Measurements from ENCODE around the gene NMRK1. TPM values are rescaled to one million over a fixed set of nuclear protein-coding genes. Genes with fewer than 3 reads are reported as not detected.
A peak's percentile ranks its signal among the peaks of the same experiment; 100 is the strongest.

The NMRK1 gene
- total RNA-seq, 1 experiment from 2014 or later: 7.8 TPM

DNA sequence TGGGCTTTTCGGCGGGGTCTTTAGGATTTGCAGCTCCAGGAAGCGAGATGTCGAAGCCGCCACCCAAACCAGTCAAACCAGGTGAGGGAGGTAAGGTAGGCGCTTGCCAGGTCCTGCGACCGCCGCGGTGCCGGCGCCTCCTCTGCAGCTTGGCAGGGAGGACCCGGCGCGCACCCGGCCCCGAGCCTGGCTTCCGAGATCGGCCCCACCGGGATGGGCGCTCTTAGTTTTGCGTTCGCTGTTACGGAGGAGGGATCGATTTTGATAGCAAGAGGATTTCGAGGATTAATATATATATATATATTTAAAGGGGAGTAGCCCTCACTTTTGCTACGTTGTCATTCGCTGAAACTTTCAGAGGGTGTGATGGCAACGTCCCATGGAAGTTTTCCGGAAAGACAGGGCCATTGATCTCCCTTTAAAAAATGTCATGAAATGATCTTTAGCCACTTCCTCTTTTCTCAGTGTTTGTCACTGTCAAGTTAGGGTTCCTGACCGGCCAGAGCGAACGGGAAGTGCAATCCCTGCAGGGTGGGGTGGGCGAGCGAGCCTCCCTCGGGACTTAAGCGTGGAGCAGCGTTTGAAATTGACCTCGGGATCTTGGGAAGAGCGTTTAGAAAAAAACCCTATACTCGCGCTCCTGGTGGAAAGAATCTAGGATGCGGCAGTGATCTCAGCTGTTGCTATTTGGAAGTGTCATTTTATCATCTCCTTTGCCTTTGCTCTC is 854 bp upstream of the NMRK1 start:
- Histone ChIP-seq H3K9ac (ENCODE audit: low read length) (peak overlapping the region; percentile 68), H3K79me2 (ENCODE audit: insufficient read depth, low read length) (peaks cover 11% of the 10 kb centered on the region; the same call in 1 of the 2 replicates), H3K4me2 (ENCODE audit: low read length) (peak overlapping the region; percentile 91), H3K4me1 (ENCODE audit: control insufficient read depth in 1 of 2, insufficient read depth in 2 of 2, low read length in 2 of 2) (peaks cover 12 to 19% of the 10 kb centered on the region in 2 experiments; a peak in 3 of 4 replicates), H3K27ac (ENCODE audit: low read depth, low read length) (peak overlapping the region; percentile 79), H3K9me2 (ENCODE audit: insufficient read depth) (no peaks in the 10 kb centered on the region), H3K9me3 (ENCODE audit: control insufficient read depth in 1 of 2, insufficient read depth in 1 of 2, low read depth in 1 of 2, low read length in 2 of 2) (no peaks in the 10 kb centered on the region), H4K20me1 (ENCODE audit: insufficient read depth) (no peaks in the 10 kb centered on the region), H3K36me3 (ENCODE audit: control insufficient read depth in 1 of 2, insufficient read depth in 2 of 2, low read length in 2 of 2) (no peaks in the 10 kb centered on the region), H3K4me3 (replicated peaks in 1 of 2; ENCODE audit: low read depth in 1 of 2, low read length in 2 of 2) (peak overlapping the region; percentile 78 to 86), H2AFZ (ENCODE audit: low read depth, low read length, poor library complexity, severe bottlenecking) (peak overlapping the region; percentile 86), H3K27me3 (ENCODE audit: insufficient read depth, low read length) (no peaks in the 10 kb centered on the region)
- ChIA-PET POLR2A (interaction anchor here (1.0 to 1.4 kb wide), 4 partner anchors 23 to 802 kb away, joined by 3 to 5 read pairs (median 3); partner anchors contain the start of genes CARNMT1 and PCSK5), CTCF (interaction anchor here (0.8 to 2.2 kb wide), 3 partner anchors 311 to 317 kb away, joined by 3 to 8 read pairs (median 4); no protein-coding TSS in a partner anchor), RAD21 (ENCODE audit: low non-redundant PET in 1 of 2, low total read pairs in 2 of 2, uncharacterized antibody in 2 of 2, unreplicated experiment in 2 of 2) (no interaction called here)
- TF ChIP-seq, protein P1, sequence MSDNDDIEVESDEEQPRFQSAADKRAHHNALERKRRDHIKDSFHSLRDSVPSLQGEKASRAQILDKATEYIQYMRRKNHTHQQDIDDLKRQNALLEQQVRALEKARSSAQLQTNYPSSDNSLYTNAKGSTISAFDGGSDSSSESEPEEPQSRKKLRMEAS (IDR thresholded peaks at IDR 0.05): no peak; the same call in none of the 2 replicates
- TF ChIP-seq CTCF (IDR thresholded peaks at IDR 0.05 in 2 of 3, conservative IDR thresholded peaks at IDR 0.05 in 1 of 3; ENCODE audit: borderline replicate concordance in 1 of 3, insufficient read depth in 1 of 3, low read depth in 2 of 3, low read length in 2 of 3): peak in 2 of 3 experiments; percentile 20 to 40; a peak in 1 of 6 replicates
- ATAC-seq (peak; percentile 43), DNase-seq (ENCODE audit: low read depth, low spot score) (no peak)
- BruUV-seq (replicated peaks): no TSS peak
- intact Hi-C loops (cut with micrococcal nuclease): loop anchor here (1.0 to 5.0 kb wide), 2 partner anchors 61 to 137 kb away; partner anchors contain the start of genes C9orf40 and CARNMT1

All from HCT116 (cell line).